GM23248 (cell line): ENCODE results near the gene C1QL2. TPM values are rescaled to one million over a fixed set of nuclear protein-coding genes. Genes with fewer than 3 reads are reported as not detected.

Source experiments
- DNase-seq: peaks from one replicate; pipeline ENCODE4 v3.0.0-alpha.2; 2015
- H2AFZ ChIP-seq: fragments of 200-600 bp; sonication (generic); 2 replicates; pipeline ENCODE4 v1.6.1; 2016; ENCODE audit warnings: antibody characterized with exemption
- H3F3A ChIP-seq: fragments of 200-600 bp; sonication (generic); 2 replicates; pipeline ENCODE4 v1.6.1; 2016; ENCODE audit warnings: mild to moderate bottlenecking, antibody characterized with exemption, mixed run types; ENCODE audit not compliant: insufficient read depth
- H3K27ac ChIP-seq: fragments of 200-600 bp; sonication (generic); 2 replicates; pipeline ENCODE4 v1.5.1; 2016; ENCODE audit warnings: mild to moderate bottlenecking
- H3K27me3 ChIP-seq: fragments of 200-600 bp; sonication (generic); replicated peaks from 2 replicates; pipeline ENCODE4 v1.6.1; 2016; ENCODE audit warnings: mild to moderate bottlenecking; ENCODE audit not compliant: insufficient read depth
- H3K36me3 ChIP-seq: fragments of 200-600 bp; sonication (generic); 2 replicates; pipeline ENCODE4 v1.6.1; 2016; ENCODE audit warnings: low read depth, mild to moderate bottlenecking
- H3K4me1 ChIP-seq: fragments of 200-600 bp; sonication (generic); 2 replicates; pipeline ENCODE4 v1.6.1; 2016; ENCODE audit warnings: mild to moderate bottlenecking; ENCODE audit not compliant: insufficient read depth
- H3K4me2 ChIP-seq: fragments of 200-600 bp; sonication (generic); one replicate; pipeline ENCODE4 v1.6.1; 2016; ENCODE audit warnings: mild to moderate bottlenecking; ENCODE audit not compliant: unreplicated experiment
- H3K4me3 ChIP-seq: fragments of 200-600 bp; sonication (generic); 2 replicates; pipeline ENCODE4 v1.5.1; 2016; ENCODE audit warnings: mild to moderate bottlenecking
- H3K79me2 ChIP-seq: fragments of 200-600 bp; sonication (generic); 2 replicates; pipeline ENCODE4 v1.6.1; 2016; ENCODE audit warnings: mild to moderate bottlenecking; ENCODE audit not compliant: insufficient read depth
- H3K9ac ChIP-seq: fragments of 200-600 bp; sonication (generic); 2 replicates; pipeline ENCODE4 v1.6.1; 2016; ENCODE audit warnings: mild to moderate bottlenecking
- H3K9me2 ChIP-seq: fragments of 200-600 bp; sonication (generic); 2 replicates; pipeline ENCODE4 v1.6.1; 2016; ENCODE audit warnings: mixed run types, mild to moderate bottlenecking, moderate library complexity; ENCODE audit not compliant: insufficient read depth
- H3K9me3 ChIP-seq: fragments of 200-600 bp; sonication (generic); one replicate; pipeline ENCODE4 v1.6.1; 2017; ENCODE audit warnings: low read depth
- H4K20me1 ChIP-seq: fragments of 200-600 bp; sonication (generic); 2 replicates; pipeline ENCODE4 v1.6.0; 2016; ENCODE audit not compliant: insufficient read depth
- EZH2 ChIP-seq: fragments of 200-600 bp; sonication (generic); IDR thresholded peaks from 2 replicates; pipeline ENCODE4 v1.6.1; 2018; ENCODE audit warnings: antibody characterized with exemption, mild to moderate bottlenecking; ENCODE audit not compliant: insufficient read depth, poor library complexity, severe bottlenecking
- EZH2phosphoT487 ChIP-seq: fragments of 200-600 bp; sonication (generic); IDR thresholded peaks from 2 replicates; pipeline ENCODE4 v1.6.1; 2018; ENCODE audit warnings: antibody characterized with exemption, moderate library complexity, mild to moderate bottlenecking, low read depth; ENCODE audit not compliant: insufficient read depth
- WGBS, 2 experiments: methylation state at CpG; one replicate each; pipeline ENCODE4 v1.1.6; 2015 to 2017; ENCODE audit warnings: low lambda C conversion rate in 2 of 2, low coverage in 1 of 2; ENCODE audit errors: missing lambda C conversion rate in 2 of 2; 5-methylcytosine and 5-hydroxymethylcytosine counted together
- in situ Hi-C: fragments of 300-500 bp; cut with MboI; formaldehyde crosslinking; loops from 2 replicates; pipeline ENCODE4 v1.15.0; 2020
- polyA plus RNA-seq: library from polyadenylated mRNA; unstranded; fragments of >200 nt; fragmentation: Nextera tagmentation; extraction: Ambion mirVana; gene quantifications from 2 replicates; pipeline ENCODE4 v1.2.1, GENCODE V29; 2016
- total RNA-seq: library from RNA; depleted of rRNA; stranded (reverse); fragments of >200 nt; shearing (Covaris generic); gene quantifications from 2 replicates; pipeline ENCODE4 v1.2.3, GENCODE V29; 2014

Gene C1QL2
- total and polyA plus RNA-seq, 2 experiments from 2014 or later: not detected

DNA sequence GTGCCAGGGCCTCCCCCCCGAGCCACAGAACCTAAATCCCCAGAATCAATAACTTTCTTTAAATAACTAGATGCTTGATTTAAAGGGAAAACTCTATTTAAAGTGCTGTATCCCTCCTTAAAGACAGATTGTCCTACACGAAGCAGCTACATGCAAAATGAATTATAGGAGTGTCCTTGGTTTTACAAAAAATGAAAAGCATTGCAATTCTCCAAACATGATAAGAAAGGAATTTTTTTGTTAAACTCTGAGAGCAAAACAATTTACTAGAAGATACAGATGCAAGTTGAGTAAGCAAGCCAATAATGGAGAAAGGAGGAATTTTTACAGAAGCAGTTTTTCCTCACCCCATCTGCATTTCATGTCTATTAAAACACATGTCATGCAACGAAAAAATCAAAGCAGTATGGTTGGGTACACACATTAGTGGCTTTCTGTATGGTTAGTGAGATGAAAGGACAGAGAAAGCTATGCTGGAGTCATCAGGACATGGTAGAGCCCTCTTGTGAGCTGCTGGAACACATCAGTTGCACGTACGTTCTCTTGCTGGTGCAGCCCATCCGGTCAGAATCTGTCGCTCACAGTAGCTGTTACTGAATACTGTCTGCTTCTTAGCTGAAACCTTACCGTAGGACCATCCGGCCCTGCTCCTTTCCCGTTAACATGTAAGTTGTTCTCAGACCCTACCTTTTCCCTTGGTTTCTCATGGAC, 39.1 kb upstream of the C1QL2 start:
- Histone ChIP-seq H3K9ac (no peak overlapping the region), H3K9me2 (no peaks in the 10 kb centered on the region), H3K9me3 (no peaks in the 10 kb centered on the region), H4K20me1 (no peaks in the 10 kb centered on the region), H3K27ac (no peak overlapping the region), H3K4me2 (no peak overlapping the region), H2AFZ (no peak overlapping the region), H3K36me3 (no peaks in the 10 kb centered on the region), H3F3A (peaks cover 7% of the 10 kb centered on the region), H3K79me2 (no peaks in the 10 kb centered on the region), H3K4me3 (no peak overlapping the region), H3K27me3 (peaks cover 5% of the 10 kb centered on the region), H3K4me1 (peaks cover 17% of the 10 kb centered on the region)
- DNase-seq: no peak
- in situ Hi-C loops: no loop called here
- TF ChIP-seq EZH2: no peak
- no peak for TF ChIP-seq EZH2phosphoT487
- 39% methylated on average over 10 of the region's 10 CpGs for WGBS, 2 experiments

GRCh38 chr2:119197126-119197405, 38.5 kb upstream of the C1QL2 start:
- Histone ChIP-seq H3K9me3 (no peaks in the 10 kb centered on the region), H4K20me1 (no peaks in the 10 kb centered on the region), H3K27me3 (peaks cover 5% of the 10 kb centered on the region), H3K79me2 (no peaks in the 10 kb centered on the region), H3K4me1 (peaks cover 17% of the 10 kb centered on the region), H3K4me3 (no peak overlapping the region), H3K36me3 (no peaks in the 10 kb centered on the region), H3K9ac (no peak overlapping the region), H3K9me2 (no peaks in the 10 kb centered on the region), H3F3A (peaks cover 7% of the 10 kb centered on the region), H3K4me2 (no peak overlapping the region), H2AFZ (no peak overlapping the region), H3K27ac (no peak overlapping the region)
- TF ChIP-seq EZH2phosphoT487: no peak
- no peak for TF ChIP-seq EZH2
- no peak for DNase-seq
- in situ Hi-C loops: no loop called here

DNA sequence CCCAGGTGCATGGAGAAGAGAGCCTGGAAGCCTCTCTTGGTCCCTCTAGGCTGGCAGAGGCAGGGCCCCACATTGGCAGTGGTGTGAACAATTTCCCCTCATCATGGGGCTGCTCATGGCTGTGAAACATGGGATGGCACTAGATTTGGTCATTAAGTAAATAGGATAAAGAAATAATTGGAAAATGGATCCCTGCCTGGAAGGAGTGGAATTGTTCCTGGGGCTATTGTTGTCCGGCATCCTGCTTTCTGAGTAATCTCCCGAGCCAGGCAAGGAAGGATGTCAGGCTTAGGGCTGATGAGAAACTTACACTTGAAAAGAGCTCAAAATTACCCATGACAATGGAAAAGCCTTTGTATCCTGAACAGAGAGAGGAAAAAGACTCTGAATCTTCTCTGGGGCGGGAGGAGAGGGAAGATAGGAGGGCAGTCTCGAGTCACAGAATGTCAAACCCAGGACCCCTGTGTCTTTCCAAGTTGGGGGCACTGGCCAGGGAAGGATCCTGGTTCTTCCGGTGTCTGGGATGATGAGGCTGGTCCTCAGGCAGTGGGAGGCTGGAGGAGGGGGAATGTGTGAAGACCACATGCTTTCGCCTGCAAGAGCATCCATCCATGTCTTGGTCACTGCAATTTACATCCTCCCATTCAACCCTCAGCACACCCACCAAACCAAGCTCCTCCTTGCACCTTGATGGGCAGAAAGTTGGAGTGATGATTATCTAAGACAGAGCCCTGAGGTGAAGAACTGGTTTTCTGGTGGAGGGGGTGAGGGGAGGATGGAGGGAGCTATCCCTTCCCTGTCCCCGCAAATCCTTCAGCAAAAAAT, 38.0 kb upstream of the C1QL2 start:
- Histone ChIP-seq H2AFZ (no peak overlapping the region), H3K9me3 (no peaks in the 10 kb centered on the region), H3K79me2 (no peaks in the 10 kb centered on the region), H3K27me3 (peaks cover 5% of the 10 kb centered on the region; the same call in 1 of the 2 replicates), H3K27ac (no peak overlapping the region), H3K4me3 (no peak overlapping the region), H3K4me1 (peaks cover 17% of the 10 kb centered on the region), H4K20me1 (no peaks in the 10 kb centered on the region), H3K4me2 (no peak overlapping the region), H3K9ac (no peak overlapping the region), H3K36me3 (no peaks in the 10 kb centered on the region), H3F3A (peaks cover 7% of the 10 kb centered on the region), H3K9me2 (no peaks in the 10 kb centered on the region)
- in situ Hi-C loops: no loop called here
- 31 to 34% methylated on average over 7 of the region's 7 CpGs for WGBS, 2 experiments
- no peak for TF ChIP-seq EZH2phosphoT487
- no peak for TF ChIP-seq EZH2
- peak; percentile 64 for DNase-seq

DNA sequence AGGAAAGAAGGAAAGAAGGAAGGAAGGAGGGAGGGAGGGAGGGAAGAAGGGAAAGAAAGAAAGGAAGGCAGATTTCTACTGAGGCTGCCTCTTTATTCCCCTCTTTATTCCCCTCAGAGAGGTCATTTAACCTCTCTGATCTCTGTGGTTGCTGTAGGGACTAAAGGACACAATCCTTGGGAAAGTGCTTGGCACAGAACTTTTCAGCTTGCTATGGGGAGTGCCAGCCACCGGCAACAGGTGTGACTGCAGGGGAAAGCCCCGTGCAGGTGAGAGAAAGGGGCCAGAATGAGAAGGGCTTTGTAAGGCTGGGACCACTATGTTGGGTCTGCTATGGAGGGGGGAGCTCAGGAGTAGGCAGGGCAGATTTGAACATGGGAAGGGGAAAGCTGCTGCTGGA, 37.3 kb upstream of the C1QL2 start:
- in situ Hi-C loops: no loop called here
- H3K4me3 ChIP-seq: no peak overlapping the region
- no peaks in the 10 kb centered on the region for H3K9me2 ChIP-seq
- no peaks in the 10 kb centered on the region for H3K79me2 ChIP-seq
- peaks cover 17% of the 10 kb centered on the region for H3K4me1 ChIP-seq
- no peaks in the 10 kb centered on the region for H3K36me3 ChIP-seq
- peaks cover 5% of the 10 kb centered on the region; the same call in 1 of the 2 replicates for H3K27me3 ChIP-seq
- H3K9me3 ChIP-seq: no peaks in the 10 kb centered on the region
- no peak overlapping the region for H3K4me2 ChIP-seq
- H2AFZ ChIP-seq: no peak overlapping the region
- peaks cover 7% of the 10 kb centered on the region for H3F3A ChIP-seq
- TF ChIP-seq EZH2: no peak
- TF ChIP-seq EZH2phosphoT487: no peak
- 30 to 31% methylated on average over 2 of the region's 2 CpGs for whole genome bisulfite sequencing, 2 experiments
- DNase-seq: no peak
- no peak overlapping the region for H3K9ac ChIP-seq
- no peaks in the 10 kb centered on the region for H4K20me1 ChIP-seq
- no peak overlapping the region for H3K27ac ChIP-seq
